Suppressor macrophage treated with lipopolysaccharide for 1 hour (primary cell): ENCODE measurements around the gene MSL1.

Source experiments
- DNase-seq, 3 donors: peaks; one replicate each; pipeline ENCODE4 v3.0.0-alpha.2; 2020 to 2022

The MSL1 gene

GRCh38 chr17:40091691-40092397 lies 29.9 kb upstream of the MSL1 start:
- DNase-seq = no peak

- DNase-seq = no peak
Measured at GRCh38 chr17:40092581-40092980, 29.2 kb upstream of the MSL1 start.

DNA sequence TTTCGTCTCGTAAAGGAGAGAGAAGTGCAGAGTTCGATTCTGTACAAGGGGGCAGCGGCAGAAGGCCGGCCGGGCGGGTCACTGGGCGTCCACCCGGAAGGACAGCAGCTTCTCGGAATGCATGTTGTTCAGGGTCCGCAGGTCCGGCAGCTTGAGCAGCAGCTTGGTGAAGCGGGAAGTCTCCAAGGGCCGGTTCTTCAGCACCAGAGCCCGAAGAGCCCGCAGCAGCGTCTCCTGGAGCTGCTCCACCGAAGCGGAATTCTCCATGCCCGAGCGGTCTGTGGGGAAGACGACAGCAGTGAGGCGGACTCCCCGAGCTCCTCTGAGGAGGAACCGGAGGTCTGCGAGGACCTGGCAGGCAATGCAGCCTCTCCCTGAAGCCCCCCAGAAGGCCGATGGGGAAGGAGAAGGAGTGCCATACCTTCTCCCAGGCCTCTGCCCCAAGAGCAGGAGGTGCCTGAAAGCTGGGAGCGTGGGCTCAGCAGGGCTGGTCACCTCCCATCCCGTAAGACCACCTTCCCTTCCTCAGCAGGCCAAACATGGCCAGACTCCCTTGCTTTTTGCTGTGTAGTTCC lies 28.7 kb upstream of the MSL1 start:
- no peak for DNase-seq

- no peak for DNase-seq
Measured at GRCh38 chr17:40093580-40094201, 28.1 kb upstream of the MSL1 start.

DNA sequence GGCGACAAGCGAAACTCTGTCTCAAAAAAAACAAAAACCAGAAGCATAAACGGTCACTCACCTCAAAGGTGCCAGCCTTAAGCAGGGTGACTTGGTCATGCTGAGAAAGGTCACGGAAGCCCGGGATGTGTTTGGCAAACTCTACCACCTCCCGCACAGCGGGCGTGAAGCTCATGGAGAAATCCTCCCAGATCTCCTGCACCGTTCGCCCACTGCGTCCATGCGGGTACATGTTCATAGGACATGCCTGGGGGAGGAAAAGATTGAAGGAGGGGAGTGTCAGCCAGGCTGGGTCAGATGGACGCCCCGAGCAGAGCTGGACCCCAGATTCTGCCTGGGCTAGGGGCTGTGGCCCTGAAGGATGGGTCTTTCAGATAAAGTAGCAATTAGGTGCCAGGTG lies 26.9 kb upstream of the MSL1 start:
- no peak for DNase-seq

DNA sequence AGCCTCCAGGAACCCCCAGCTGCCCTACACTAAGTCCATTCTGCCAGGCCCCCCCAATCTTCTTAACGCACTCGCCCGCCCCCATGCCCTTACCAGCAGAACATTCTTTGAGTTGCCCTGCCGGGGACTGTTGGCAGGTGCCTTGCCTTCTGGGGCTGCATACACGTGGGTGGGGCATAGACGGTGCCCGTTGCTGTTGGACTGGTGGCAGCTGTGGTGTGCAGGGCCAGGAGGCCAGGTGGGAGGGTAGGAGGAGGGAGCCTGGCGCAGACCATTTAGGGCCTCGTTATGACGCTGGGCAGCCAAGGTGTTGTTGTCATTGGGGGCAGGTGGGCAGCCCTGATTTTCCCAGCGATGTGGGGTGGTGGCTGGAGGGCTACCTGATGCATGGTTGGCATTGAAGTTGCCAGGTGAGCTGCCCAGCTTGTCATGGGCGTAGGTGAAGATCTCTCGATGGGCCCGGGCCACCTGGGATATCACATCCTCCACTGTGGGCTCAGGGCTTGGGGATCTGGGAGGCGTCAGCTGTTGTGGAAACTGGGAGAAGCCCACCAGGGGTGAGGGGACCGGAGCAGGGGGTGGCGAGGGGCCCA lies 26.3 kb upstream of the MSL1 start:
- no peak for DNase-seq

DNA sequence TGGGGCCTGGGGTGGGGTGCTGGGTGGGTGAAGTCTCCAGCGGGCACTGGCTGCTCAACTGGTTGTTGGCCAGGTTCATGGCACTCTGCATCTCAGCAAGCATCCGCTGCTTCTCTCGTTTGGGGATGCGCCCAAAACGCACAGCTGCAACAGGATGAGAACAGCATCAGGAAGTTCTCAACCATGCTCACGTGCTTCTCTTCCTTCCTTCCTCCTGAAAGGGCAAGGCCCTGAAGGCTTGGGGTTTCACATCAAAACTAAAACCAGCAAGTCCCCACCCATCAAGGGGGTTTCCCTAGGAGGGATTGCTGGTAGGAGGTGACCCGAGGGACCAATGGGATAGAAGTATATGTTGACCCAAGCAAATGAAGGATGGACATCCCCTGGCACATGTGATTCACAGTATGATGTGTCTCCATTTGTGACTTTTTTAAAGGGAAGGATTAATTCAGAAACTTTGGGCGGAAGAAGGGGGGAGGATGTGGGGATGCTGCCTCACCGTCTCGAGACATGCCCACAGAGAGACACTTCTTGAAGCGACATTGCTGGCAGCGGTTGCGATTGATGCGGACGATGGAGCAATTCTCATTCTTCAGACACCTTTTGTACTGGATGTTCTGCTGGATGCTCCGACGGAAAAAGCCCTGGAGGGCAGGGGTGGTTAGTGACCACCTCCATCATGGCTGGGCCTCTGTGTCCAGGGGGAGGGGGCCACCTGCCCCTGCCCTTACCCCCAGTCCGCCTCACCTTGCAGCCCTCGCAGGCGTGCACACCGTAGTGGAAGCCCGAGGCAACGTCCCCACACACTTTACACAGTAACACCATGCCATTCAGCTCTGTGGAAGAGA lies 25.6 kb upstream of the MSL1 start:
- DNase-seq = peak; percentile 97 to 100 (median 97)

DNA sequence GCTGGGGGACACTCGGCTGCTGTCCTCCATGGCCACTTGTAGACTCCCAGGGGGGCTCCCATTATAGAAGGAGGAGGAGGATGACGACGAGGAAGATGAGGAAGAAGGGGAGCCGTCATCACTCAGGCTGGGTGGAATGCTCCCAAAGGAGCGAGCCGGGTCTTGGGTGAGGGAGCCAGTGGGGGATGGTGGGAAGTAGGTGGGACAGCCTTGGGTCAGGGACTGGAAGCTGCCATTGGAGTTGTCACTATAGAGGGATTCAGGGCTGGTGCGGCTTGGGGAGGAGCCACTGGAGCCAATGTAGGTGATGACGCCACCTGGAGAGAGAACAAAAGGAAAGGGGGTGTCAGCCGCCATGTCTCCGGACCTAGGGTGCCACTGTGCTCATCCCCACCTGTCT lies 24.7 kb upstream of the MSL1 start:
- DNase-seq = no peak

DNA sequence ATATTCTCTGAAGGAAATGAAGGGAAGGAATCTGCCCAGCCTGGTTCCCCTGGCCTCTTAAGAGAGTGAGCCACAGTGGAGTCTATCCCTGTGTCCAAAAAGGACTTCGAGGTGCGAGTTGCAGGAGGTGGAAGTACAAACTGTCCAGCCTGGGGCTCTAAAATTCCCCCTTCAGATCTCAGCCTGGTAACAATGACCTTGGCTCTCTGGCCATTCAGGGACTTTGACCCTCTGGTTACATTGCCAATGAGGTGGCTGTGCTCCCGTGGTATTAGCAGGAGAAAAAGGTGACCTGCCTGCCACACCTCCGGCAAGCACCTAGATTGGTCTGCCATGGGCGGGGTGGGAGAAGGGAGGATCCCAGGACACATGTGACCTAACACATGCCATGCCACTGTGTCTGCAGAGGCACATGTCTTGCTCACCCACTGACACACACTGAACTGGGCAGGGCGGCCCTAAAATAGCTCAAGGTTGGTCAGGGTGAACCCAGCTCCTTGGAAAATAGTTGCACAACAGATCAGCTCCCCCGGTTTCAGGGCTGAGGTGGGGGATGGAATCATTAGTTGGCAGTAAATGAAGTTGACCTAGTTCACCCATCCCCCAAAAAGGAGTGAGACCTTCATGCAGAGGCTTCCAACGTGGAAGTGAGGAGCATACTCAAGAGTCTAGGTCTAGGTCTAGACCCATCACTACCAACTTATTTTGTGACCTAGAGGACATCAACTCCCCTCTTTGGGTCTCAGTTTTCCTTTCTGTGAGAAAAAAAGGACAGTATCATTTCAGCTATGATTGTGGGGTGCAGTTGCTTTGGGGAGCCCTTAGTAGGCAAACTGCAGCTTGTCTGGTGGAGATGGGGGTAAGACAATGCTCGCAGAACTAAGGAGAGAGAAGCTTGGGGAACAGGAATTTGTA lies 23.6 kb upstream of the MSL1 start:
- peak; percentile 31 to 33 (median 31) for DNase-seq

DNA sequence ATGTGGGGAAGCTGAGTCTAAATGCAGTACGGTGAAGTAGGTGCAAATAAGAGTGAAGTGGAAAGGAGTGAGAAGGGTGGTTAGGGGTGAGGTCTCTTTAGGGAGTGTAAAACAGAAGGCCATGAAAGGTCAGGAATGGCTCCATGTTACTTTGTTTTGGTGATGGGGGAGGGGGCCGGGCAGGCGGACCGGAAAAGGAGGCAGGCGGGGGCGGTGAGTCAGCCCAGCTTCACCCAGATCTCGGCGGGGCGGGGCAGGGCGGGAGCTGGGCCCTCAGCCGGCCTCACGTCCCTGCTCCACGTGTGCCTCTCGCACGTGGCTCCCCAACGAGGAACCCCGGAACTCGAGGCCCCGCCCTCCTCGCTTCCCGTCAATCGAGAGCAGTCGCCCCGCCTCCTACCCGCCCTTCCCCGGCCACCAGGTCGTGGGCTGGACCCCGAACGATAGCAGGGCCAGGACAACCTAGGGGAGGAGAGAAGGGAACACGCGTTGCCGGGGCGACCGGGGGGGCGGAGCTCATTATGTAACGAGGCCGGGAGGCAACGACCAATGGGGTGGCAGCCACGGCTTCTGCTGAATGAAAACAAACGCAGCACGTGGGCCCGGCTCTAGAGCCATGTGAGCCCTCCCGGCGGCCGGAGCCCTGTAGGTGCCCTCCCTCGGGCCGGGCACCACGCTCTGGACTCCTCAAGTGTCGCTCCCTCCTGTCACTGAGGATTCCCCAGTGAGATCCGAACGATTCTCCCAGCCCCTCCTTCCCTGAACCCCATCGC lies 22.7 kb upstream of the MSL1 start:
- peak; percentile 97 to 99 (median 99) for DNase-seq

DNA sequence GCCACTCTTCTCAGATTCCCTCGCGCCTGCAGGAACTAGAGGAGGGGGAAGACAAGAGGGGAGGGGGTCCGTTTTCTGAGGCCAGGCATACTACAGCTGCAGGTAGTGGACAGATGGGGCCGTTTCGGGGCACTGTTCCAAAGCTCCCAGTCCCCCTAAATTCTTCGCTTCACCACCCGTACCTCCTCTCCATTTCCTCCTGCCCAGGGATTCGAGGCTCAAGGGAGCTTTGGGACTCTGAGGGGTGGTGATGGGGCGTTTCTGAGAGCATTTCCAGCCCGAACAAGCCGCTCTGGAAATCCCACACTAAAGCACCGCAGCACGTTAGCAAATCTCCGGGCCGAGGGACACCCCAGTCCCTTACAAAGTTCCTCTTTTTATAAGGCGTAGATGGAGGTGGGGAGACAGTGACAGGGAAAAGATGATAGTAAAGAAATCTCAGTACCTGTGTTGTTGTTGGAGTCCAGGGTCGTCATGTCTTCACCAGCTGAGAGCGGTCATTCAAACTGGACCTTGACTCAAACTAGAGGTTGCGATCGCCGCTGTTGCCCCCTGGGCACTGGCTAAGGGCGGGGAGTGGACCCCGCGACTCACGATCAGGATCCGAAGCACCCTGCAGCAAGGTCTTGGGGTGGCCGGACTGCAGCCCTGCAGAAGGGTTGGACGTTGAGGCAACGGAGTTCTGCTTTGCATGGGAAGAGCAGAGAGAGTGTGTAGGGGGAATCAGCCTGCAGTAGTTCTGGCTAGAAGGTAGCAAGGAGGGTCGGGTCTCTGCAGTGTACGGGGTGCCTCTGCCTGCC lies 22.0 kb upstream of the MSL1 start:
- peak; percentile 91 to 93 (median 93) for DNase-seq

DNA sequence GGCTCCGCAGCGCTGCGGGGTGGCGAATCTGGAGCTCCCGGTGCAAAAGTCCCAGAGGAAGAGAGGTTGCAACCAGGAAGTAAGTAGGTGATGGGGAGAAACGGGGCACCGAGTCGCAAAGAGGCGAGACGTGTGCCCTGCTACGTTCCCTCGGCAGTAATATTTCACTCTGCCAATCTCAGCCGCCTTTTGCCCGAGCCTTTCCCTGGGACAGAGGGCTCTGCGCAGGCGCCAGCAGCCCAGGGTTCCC lies 21.4 kb upstream of the MSL1 start, which contains the start of gene NR1D1:
TSS of gene NR1D1 (minus strand) at position 171 of the 250 bp plus-strand sequence. CDS start 495 bp downstream, outside the sequence.
- DNase-seq = no peak

- peak; percentile 95 to 98 (median 97) for DNase-seq
Measured at GRCh38 chr17:40100669-40101366, 21.0 kb upstream of the MSL1 start.

DNA sequence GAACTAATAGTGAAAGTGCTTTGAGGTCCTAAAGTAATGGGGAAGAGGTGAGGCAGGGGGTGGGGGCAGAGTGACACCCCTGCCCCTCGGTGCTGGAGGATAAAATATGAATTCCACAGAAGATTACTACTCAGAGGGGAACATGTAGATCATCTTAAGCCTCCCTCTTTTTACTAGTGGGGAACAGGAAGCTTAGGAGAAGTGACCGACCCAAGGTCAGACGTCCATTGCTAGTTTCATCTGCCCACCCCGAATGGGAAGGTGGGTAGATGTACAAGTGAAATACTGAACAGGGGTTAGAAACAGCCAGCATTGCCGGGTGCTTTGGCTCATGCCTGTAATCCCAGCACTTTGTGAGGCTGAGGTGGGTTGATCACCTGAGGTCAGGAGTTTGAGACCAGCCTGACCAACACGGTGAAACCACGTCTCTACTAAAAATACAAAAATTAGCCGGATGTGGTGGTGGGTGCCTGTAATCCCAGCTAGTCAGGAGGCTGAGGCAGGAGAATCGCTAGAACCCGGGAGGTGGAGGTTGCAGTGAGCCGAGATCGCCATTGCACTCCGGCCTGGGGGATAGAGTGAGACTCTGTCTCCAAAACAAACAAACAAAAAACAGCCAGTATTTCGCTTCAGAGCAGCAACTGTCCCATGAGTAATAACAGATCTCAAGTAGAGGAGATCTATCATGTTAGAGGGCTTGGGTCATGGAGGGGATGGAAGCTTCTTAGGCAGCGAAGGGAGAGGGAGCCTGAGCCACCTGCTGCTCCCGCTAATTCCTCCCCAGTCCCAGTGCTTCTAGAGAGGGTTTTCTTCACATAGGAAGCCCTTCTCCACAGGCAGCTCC lies 20.2 kb upstream of the MSL1 start:
- DNase-seq = no peak

DNA sequence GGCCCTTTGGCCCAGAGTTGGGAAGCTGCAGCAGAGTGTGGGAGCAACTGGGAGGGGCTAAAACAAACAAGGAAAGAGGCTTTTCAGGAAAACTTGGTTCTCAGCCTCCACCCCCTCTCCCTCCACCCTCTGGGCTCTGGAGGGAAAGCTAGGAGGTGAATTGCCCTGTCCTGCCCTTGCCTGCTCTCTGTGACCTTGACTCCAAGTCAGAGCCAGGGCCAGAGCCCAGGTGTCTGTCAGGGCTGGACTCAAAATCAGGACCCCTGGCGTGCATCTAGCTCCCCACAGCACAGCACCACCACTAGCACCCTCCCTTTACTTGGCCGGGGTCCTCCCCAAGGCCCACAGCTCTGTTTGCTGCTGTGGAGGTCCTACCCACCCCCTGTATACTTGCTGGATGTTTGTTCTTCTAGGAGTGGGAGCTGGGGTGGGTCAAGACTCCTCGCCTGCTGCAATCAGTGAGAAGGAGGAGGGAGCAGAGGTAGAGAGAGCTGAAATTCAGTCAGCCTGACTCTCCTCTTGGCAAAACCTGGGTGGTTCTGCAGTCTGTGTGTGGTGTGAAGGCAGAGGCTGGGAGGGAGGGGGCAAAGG lies 18.6 kb upstream of the MSL1 start:
- no peak for DNase-seq

DNA sequence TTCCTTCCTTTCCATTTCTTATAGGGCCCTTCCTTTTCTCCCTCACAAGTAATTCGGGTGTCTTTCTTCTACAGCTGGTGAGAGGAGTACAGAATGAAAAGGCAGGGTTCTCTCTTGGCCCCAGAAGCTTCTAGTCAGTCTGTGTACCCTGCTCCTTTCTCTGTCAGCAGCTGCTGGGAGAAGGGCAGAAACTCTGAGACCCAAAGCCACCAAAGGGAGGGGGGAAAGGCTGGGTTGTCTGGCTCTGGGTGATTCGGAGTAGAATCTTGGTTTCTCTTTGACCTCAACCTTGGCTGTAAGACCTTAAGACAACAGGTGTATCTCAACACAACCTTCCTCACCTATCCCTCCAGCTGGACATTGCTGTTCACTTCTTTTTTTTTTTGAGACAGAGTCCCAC lies 18.1 kb upstream of the MSL1 start:
- DNase-seq = no peak

- DNase-seq = no peak
Measured at GRCh38 chr17:40104594-40105486, 16.9 kb upstream of the MSL1 start.
